DMS153 treated with DMSO at 0.1 percent for 48 hours (cell line): ENCODE results near the gene SLC35E2B.
"Not testable (repeated sequence)": the region's sequence is repeated elsewhere in the genome, so short reads cannot be mapped to it uniquely, and the experiment has no call there.

Experiments used
- DNase-seq: peaks from one replicate; lab custom pipeline; 2025; ENCODE audit not compliant: unreplicated experiment; lab: John Stamatoyannopoulos, UW

Gene SLC35E2B

GRCh38 chr1:1677718-1678580, 14.6 kb downstream of the SLC35E2B start:
- no peak for DNase-seq

DNA sequence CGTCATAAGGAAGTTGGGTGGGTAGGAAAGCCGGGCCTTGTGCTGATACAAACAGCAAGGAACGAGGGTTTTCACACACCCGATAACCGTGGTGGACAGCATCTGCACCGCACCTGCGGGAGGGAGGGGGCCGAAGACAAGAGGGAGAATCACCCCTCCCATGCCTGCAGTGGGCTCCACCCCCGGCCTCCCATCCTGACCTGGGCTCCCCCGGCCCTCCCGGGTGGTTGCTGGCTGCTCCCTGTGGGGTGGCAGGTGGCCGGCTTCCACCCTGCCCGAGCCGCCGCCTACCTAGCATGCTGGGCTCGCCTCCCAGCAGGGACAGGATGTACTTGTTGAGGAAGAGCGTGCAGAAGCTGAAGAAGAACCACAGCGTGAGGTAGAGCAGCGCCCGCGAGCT, 16.5 kb downstream of the SLC35E2B start:
- not testable (repeated sequence) for DNase-seq

DNA sequence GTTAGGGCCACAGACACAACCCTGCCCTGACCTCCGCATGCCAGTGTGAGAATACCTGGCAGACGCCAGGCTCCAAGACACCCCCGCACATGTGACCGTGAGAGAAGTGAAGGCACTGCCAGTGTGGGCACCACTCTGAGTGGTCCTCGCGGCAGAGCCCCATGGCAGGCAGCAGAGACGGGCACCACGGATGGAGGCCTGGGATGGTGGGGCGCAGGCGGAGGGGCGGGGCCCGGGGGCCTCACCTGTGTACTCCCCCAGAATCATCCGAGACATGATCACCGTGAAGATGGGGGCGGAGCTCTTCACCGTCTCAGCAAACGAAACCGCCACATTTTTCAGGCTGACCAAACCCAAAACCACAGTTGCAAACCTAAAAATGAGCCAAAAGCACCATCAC, 17.4 kb downstream of the SLC35E2B start:
- DNase-seq = not testable (repeated sequence)

- not testable (repeated sequence) for DNase-seq
Measured at GRCh38 chr1:1674806-1675205, 17.8 kb downstream of the SLC35E2B start.

DNA sequence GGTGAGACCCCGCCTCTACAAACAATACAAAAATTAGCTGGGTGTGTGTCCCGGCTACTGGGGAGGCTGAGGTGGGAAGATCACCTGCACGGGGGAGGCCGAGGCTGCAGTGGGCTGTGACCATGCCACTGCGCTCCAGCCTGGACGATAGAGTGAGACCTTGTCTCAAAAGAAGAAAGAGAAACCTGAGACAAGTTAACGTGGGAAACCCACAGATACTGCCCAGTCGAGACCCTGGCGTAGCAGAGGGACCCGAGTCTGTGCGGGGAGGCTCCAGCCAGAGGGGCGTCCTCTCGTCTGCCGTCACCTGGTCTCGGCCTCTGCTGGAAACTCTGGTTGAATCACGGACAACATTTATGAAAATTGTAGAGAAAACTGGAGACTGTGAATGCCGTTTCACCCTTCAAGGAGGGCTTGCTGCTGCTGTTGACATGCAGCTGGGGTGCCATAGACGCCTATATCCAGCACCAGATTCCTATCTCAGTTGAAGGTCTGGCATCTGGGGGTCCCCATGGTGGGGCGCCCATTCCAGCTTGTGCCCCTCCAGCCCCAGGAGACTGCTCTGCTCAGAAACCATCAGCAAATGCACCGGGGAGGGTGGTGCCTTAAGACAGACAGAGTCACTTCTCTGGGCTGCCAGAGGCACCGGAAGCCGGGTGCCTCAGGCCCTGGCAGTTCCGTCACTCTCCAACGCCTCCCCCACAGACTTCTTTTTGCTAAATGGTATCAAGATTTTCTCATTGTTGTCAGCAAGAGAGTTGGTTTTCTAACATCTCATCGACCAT, 20.2 kb downstream of the SLC35E2B start:
- no peak for DNase-seq

DNA sequence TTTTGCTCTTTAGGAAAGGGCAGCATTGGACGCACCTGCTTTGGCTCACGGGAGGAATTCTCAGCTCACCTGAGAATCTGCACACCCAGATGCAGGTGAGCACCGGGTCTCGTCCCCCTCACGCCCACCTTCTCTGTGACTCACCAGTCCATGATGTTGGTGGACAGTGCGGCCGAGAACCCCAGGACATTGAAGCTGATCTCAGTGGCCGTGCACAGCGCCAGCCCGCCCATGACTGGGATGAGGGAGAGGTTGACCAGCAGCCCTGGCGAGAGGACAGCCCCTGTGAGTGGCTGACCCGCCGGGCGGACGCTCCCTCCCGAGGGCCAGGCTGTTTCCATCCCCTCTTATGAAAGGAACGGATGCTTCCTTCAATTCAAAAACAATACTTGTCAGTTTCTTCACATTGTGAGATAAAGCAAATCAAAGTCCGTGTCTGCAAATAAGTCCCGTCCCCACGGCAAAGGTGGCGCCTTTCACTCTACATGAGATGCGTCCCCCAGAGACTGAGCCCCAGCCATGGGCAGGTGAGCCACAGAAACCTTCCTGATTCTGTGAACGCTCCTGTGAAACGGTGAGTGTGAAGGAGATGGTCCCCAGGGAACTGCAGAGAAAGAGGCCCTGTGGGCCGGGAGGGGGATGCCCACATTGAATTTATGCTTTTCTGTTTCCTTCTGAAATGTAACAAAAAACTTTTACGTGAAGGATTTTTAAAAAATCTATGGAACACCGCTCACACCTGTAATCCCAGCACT, 21.1 kb downstream of the SLC35E2B start:
- no peak for DNase-seq

DNA sequence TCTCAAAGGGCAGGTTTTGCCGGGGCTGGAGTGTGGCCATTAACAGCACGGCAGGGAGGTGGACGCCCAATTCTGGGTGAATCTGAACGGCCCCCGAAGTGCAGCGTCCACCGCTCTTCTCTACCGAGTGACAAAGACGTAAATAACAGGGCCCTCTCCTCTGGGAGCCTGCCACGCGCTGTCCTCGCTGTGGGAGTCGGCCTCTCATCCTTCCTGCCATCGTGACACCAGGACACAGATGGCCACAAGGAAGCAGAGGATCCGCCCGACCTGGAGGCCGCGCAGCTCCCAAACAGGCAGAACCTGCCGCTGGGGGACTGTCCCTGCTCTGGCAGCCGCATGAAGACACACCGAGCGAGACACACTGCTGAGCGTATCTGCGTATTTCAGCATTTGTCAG, 21.7 kb downstream of the SLC35E2B start:
- no peak for DNase-seq

DNA sequence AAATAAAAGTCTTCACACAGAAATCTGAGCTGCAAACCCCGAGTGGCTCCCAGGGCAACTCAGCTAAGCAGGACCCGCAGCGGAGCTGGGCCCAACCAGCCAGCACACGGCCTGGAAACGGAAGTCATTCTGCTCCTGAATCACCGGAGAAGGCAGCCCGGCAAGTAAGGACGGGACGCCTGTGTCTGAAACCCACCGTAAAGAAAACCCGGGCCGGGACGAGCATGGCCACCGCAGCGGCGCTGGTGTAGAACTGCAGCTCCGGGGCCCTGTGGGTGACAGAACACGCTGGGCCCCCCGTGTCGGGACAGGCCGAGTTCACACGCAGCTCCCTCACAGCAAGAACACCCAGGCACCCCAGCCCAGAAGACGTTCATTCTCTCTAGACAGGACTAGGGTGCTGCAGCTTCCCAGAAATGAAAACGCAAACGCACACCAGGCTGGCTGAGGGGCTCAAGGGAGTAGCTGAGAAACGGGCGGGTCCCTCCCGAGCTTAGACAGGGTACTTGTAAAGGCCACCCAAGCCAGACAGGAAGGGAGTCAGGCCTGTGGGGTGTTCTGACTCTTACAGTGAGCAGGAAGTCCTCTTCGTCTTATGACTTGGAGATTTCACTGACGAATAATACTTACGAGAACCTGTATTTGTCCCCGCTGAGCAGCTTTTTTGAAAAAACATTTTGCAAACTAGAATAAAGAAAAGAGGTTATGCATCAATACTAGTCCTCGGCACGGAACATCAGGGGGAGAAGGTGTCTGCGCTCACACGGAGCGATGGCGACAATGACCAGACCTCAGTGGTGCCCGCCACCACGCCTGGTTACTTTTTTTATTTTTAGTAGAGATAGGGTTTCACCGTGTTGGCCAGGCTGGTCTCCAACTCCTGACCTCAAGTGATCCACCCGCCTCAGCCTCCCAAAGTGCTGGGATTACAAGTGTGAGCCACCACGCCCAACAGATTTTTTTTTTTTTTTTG, 22.8 kb downstream of the SLC35E2B start:
- no peak for DNase-seq

DNA sequence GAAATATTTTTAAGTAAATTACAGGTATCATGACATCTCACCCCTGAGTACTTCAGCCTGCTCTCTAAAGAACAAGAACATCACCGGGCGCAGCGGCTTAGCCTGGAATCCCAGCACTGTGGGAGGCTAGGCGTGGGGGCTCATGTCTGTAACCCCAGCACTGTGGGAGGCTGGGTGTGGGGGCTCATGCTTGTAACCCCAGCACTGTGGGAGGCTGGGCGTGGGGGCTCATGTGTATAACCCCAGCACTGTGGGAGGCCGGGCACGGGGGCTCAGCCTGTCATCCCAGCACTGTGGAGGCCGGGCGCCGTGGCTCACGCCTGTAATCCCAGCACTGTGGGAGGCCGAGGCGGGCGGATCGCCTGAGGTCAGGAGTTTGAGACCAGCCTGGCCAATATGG, 26.1 kb downstream of the SLC35E2B start:
- no peak for DNase-seq

DNA sequence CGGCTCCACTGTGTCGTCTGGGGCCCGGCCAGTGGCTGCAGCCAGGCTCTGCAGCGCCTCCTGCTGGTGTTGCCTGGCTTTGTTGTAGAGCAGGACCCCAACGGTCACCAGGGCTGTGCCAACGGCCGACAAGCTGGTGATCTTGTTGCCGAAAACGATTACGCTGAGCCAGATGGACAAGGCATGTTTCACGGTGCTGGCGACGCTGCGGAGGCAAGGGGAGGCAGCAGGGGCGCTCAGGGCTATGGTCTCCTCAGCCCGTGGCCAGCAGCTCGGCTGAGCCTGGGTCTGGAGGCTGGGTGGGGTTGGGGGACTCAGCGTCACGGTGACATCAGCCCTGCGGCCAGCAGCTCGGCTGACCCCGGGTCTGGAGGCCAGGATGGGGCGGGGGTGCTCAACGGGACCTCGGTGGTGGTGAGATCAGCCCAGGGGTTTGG, 26.8 kb downstream of the SLC35E2B start:
- DNase-seq = no peak

GRCh38 chr1:1664941-1665814, 27.4 kb downstream of the SLC35E2B start:
- DNase-seq = no peak

- not testable (repeated sequence) for DNase-seq
Measured at GRCh38 chr1:1664318-1664717, 28.3 kb downstream of the SLC35E2B start.

DNA sequence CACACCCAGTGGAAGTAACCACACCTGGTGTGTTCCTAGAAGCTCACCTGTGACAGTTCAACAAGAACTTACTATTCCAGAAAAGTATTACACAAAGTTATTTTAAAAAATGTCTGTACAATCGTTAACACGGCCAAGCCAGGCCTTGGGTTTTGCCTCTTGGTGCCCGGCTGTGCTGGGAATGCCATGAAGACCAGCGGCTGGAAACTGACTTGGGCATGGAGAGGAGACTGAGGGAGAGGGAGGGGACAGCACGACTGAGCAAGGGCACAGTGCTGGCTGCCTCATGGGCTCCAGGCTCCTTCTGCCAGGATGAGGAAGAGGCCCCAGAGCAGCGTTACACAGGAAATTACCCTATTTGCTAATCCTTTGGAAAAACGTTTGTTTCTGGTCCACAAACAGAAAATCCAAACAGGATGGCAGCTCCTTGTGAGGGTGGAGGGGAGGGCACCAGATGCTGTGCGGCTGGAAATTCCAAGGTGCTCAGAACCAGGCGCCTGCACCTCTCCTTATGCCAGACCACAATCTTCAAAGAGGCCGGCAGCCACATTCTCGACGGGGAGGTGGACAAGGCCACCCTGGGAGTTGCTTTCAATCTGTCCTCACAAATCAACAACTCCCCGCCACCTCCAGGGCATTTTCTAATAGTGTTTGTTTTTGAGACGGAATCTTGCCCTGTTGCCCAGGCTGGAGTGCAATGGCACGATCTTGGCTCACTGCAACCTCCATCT, 29.6 kb downstream of the SLC35E2B start:
- not testable (repeated sequence) for DNase-seq

DNA sequence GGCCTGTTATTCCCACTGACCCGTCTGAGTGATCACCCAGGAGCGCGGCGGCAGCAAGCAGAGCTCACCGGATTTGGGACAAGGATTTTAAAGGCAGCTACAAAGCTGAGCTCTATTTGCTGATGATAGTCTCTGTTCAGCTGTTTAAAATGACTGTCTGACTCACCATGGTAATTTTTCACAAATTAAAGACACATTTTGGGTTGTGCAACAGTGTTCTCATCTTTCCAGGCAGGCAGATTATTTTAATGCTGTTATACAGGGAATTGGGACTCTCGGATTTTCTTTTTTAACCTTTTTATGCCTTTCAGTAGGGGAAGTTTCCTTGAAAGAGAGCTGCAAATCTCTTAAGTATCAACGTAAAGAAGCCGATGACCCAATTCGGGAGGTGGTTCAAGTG, 30.2 kb downstream of the SLC35E2B start:
- DNase-seq = not testable (repeated sequence)

DNA sequence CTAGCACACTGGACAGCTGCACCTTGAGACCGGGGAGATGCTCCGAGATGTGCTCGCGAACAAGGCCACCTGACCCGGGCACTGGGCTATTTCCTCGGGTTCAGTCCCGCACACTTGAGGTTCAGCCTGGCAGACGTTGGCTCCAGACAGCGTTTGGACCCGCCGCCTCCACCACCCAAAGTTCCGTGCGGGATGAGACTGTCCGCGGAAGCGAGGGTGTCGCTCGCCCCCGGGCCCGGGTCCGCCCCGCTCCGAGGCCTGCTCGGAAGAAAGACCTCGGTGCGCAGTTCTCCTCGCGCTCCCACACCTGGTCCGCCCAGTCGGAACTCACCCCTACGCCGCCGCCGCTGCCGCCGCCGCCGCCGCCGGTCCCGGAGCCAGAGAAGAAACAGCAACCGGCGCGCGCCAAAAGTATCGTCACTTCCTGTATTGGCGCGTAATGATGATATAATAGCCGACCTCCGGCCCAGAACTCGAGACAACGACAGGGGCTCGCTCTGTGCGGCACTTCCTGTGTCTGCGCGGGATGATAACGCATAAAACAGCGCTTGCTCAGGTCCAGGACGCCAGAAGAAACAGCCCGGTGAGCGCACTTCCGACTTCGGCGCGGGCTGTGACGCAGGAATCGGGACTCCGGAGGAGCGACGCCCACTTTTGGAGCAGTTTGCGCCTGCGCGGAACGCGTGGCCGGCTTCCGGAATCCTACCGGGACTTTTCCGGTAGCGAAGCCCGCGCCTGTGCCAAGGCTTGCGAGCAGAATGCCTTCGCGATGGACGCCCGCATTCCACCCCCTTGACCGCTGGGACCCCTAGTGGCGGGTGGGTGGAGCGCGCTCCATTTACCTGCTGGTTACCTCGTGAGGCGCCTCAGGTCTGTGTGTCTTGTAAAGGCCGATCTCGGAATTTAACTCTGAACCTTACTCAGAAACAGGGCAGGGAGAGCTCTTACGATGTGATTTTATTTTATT, 33.7 kb downstream of the SLC35E2B start, which contains the start of gene CDK11B:
CDK11B (minus strand) TSS at position 422 of the 967 bp plus-strand sequence. CDS start 1,519 bp downstream, outside the sequence.
- DNase-seq = peak; percentile 95

DNA sequence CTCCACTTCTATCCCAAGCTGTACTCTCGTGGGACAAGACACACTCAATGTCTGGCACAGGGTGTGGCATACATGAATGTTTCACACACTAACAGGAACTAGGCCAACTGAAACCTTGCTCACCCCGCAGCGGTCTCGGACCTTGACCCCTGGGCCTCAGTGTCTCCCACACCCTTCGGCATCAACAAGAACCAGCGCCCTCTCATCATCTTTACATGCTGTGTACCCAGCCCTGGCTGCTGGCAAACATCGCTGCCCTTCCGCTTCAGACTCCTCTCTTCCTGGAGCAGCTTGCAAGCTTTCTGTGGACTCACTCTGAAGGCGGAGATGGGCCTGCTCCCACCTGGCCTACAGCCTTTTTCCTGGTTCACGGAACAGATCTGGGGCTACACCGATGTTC, 44.3 kb downstream of the SLC35E2B start:
- not testable (repeated sequence) for DNase-seq

DNA sequence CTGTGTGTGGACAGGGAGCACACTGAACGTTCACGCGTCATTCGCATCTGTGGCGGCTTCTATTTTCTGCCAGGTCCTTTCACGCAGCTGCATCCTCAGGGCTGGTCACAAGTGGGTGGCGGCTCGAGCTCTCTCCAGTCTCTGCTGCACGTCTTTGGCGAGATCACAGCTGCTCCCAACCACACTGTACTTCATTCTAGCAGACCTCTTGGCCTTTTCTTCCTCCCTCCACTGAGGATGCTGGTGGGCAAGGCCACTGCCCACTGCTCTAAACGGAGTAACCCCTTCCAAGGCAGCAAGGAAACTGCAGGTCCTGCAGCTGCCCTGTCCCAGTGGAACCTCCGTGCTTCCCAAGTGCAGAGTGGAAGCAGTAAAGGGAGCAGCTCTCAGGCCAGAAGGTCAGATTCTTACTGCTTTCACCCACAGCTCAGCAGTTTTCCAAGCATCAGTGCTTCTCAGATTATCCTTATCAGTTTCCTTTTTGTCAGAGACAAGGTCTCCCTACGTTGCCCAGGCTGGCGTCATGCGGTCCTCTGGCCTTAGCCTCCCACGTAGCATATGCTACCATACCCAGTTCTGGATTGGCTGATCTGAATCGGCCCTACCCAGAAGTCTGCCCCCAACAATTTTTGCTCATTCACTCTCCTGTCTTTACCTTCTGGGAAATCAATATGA, 44.9 kb downstream of the SLC35E2B start:
- DNase-seq = not testable (repeated sequence)
